Fibroblast of lung (primary cell): ENCODE data around the gene CYTL1. TPM values are rescaled to one million over a fixed set of nuclear protein-coding genes. Genes with fewer than 3 reads are reported as not detected.

Experiments used
- DNase-seq, 2 donors: peaks; one replicate each; pipeline versions ENCODE4 v3.0.0 to v3.0.0-alpha.2; 2010; ENCODE audit warnings: low read depth in 2 of 2
- H2AFZ ChIP-seq: 2 replicates; pipeline ENCODE4 v1.5.1; 2012; ENCODE audit warnings: low read length, control low read depth, inconsistent platforms
- H3K27ac ChIP-seq: 2 replicates; pipeline ENCODE4 v1.5.1; 2011; ENCODE audit warnings: low read length, control low read depth; ENCODE audit not compliant: insufficient read depth
- H3K27me3 ChIP-seq: 2 replicates; pipeline ENCODE4 v1.5.1; 2011; ENCODE audit warnings: mild to moderate bottlenecking, low read length; ENCODE audit not compliant: control insufficient read depth, insufficient read depth
- H3K36me3 ChIP-seq: 2 replicates; pipeline ENCODE4 v1.5.1; 2011; ENCODE audit warnings: low read length; ENCODE audit not compliant: control insufficient read depth, insufficient read depth
- H3K4me1 ChIP-seq: 2 replicates; pipeline ENCODE4 v1.5.1; 2011; ENCODE audit warnings: low read length; ENCODE audit not compliant: control insufficient read depth, insufficient read depth; ENCODE audit errors: extremely low read depth
- H3K4me2 ChIP-seq: 2 replicates; pipeline ENCODE4 v1.5.1; 2011; ENCODE audit warnings: low read length, control low read depth; ENCODE audit not compliant: insufficient read depth; ENCODE audit errors: extremely low read depth
- H3K4me3 ChIP-seq, 4 experiments: fragments of 200-600 bp in 1 of 4; sonication (generic) in 1 of 4; replicated peaks in 1 of 4; 2 replicates each; pipeline ENCODE4 v1.5.1; 2011 to 2016; ENCODE audit warnings: low read length in 4 of 4, low read depth in 3 of 4, mild to moderate bottlenecking in 3 of 4, control low read depth in 2 of 4, inconsistent platforms in 1 of 4, mixed read lengths in 1 of 4; ENCODE audit not compliant: insufficient read depth in 1 of 4; ENCODE audit errors: control extremely low read depth in 1 of 4
- H3K79me2 ChIP-seq: 2 replicates; pipeline ENCODE4 v1.5.1; 2012; ENCODE audit warnings: mild to moderate bottlenecking, low read length, inconsistent platforms; ENCODE audit not compliant: control insufficient read depth, insufficient read depth
- H3K9ac ChIP-seq: 2 replicates; pipeline ENCODE4 v1.5.1; 2011; ENCODE audit warnings: mild to moderate bottlenecking, low read length, control low read depth; ENCODE audit not compliant: insufficient read depth
- H3K9me3 ChIP-seq: 2 replicates; pipeline ENCODE4 v1.5.1; 2012; ENCODE audit warnings: low read depth, low read length; ENCODE audit not compliant: control insufficient read depth, insufficient read depth
- H4K20me1 ChIP-seq: 2 replicates; pipeline ENCODE4 v1.5.1; 2011; ENCODE audit warnings: low read length; ENCODE audit not compliant: control insufficient read depth, insufficient read depth; ENCODE audit errors: extremely low read depth
- EZH2 ChIP-seq: IDR thresholded peaks from 2 replicates; pipeline ENCODE4 v1.5.1; 2012; ENCODE audit warnings: low read length, control low read depth, mild to moderate bottlenecking; ENCODE audit errors: missing control alignments
- polyA plus RNA-seq, 2 donors: library from polyadenylated mRNA; depleted of rRNA in 1 of 2; stranded (reverse) in 1 of 2; unstranded in 1 of 2; fragments of >200 nt; gene quantifications; 2 replicates each; pipeline ENCODE4 v1.2.1, GENCODE V29; 2011 to 2012; ENCODE audit warnings: missing spikeins in 1 of 2
- total RNA-seq: library from RNA; depleted of rRNA; stranded (reverse); fragments of >200 nt; gene quantifications from 2 replicates; pipeline ENCODE4 v1.2.1, GENCODE V29; 2014
- TF ChIP-seq, protein P1 (sequence below), 2 donors: IDR thresholded peaks in 1 of 2; conservative IDR thresholded peaks in 1 of 2; 1 replicate in 1 of 2; 2 replicates in 1 of 2; pipeline ENCODE4 v1.5.1; 2011 to 2012; ENCODE audit warnings: low read length in 2 of 2, control low read depth in 1 of 2, inconsistent platforms in 1 of 2, low read depth in 1 of 2, mild to moderate bottlenecking in 1 of 2

CYTL1 gene
- total and polyA plus RNA-seq, 2 donors (not counting 1 experiment from before 2014, with no cell fraction given): 0.17 to 6.9 TPM

DNA sequence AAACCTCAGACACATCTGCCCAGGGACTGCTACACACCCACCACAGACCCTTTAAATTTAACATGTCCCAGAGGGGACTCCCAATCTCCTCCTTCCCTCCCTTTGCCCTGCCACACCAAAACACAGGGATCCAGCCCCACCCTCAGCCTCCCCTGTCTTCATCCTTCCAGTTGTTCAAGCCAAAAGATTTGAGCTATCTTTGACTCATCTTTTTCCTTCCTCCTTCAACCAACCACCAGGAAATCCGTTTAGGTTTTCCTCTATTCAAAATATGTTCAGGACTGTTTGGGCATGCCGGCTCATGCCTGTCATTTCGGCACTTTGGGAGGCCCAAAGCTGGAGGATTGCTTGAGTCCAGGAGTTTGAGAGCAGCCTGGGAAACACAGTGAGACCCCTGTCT lies 25.1 kb upstream of the CYTL1 start:
- no peaks in the 10 kb centered on the region for H4K20me1 ChIP-seq
- TF ChIP-seq, protein P1, sequence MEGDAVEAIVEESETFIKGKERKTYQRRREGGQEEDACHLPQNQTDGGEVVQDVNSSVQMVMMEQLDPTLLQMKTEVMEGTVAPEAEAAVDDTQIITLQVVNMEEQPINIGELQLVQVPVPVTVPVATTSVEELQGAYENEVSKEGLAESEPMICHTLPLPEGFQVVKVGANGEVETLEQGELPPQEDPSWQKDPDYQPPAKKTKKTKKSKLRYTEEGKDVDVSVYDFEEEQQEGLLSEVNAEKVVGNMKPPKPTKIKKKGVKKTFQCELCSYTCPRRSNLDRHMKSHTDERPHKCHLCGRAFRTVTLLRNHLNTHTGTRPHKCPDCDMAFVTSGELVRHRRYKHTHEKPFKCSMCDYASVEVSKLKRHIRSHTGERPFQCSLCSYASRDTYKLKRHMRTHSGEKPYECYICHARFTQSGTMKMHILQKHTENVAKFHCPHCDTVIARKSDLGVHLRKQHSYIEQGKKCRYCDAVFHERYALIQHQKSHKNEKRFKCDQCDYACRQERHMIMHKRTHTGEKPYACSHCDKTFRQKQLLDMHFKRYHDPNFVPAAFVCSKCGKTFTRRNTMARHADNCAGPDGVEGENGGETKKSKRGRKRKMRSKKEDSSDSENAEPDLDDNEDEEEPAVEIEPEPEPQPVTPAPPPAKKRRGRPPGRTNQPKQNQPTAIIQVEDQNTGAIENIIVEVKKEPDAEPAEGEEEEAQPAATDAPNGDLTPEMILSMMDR (conservative IDR thresholded peaks at IDR 0.05 in 1 of 2, IDR thresholded peaks at IDR 0.05 in 1 of 2; ENCODE audit: low read depth in 1 of 2, low read length in 2 of 2): no peak
- TF ChIP-seq EZH2: no peak
- H3K36me3 ChIP-seq: no peaks in the 10 kb centered on the region
- H3K27ac ChIP-seq: no peak overlapping the region
- H3K9ac ChIP-seq: no peak overlapping the region
- H3K4me3 ChIP-seq: no peak overlapping the region
- H3K4me2 ChIP-seq: no peak overlapping the region
- H3K27me3 ChIP-seq: peaks cover 2% of the 10 kb centered on the region
- no peaks in the 10 kb centered on the region for H3K4me1 ChIP-seq
- no peaks in the 10 kb centered on the region for H3K9me3 ChIP-seq
- no peaks in the 10 kb centered on the region for H3K79me2 ChIP-seq
- H2AFZ ChIP-seq: no peak overlapping the region
- DNase-seq: no peak

DNA sequence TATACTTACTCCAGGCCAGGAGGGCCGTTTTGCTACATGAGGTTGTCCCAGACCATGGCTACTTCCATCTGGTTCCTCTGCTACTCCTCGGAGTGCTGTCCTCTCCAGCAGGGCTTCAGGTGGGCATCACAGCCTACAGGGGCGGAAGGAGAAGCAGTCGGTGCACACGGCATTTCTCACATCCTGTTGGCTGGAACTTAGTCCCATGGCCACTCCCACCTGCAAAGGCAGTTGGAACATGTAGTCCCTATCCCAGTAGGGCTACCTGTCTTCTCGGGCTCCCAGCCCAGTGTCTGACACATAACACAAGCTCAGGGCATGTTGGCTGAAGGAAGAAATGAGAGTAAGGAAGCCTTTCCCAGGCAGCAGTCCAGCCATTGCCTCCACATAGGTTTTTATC lies 24.3 kb upstream of the CYTL1 start:
- no peaks in the 10 kb centered on the region for H4K20me1 ChIP-seq
- DNase-seq: no peak
- H3K9ac ChIP-seq: no peak overlapping the region
- no peaks in the 10 kb centered on the region for H3K4me1 ChIP-seq
- H3K9me3 ChIP-seq: no peaks in the 10 kb centered on the region
- no peaks in the 10 kb centered on the region for H3K36me3 ChIP-seq
- H3K79me2 ChIP-seq: no peaks in the 10 kb centered on the region
- peaks cover 2% of the 10 kb centered on the region for H3K27me3 ChIP-seq
- H2AFZ ChIP-seq: no peak overlapping the region
- no peak overlapping the region for H3K4me3 ChIP-seq
- no peak overlapping the region for H3K4me2 ChIP-seq
- H3K27ac ChIP-seq: no peak overlapping the region
- TF ChIP-seq, protein P1 (conservative IDR thresholded peaks at IDR 0.05 in 1 of 2, IDR thresholded peaks at IDR 0.05 in 1 of 2; ENCODE audit: low read depth in 1 of 2, low read length in 2 of 2): no peak
- no peak for TF ChIP-seq EZH2

DNA sequence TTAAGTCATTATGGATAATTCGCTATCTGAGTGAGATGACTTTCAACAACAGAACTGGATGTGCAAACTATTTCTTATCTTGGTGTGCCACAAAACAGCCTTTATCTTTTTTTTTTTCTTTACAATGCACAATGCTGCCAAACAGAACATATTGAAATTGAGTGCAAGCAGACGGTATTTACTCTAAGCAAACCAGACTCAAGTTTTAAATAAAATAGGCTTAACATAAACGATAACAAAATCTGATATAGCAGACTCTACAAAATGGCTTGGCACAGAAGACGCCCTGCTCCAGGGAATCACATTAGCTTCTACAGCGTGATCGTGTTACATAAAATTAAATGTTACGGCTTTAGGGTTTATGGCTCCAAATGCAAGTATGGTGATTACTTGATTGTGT lies 22.4 kb upstream of the CYTL1 start:
- Histone ChIP-seq H3K9ac (no peak overlapping the region), H3K27ac (no peak overlapping the region), H3K4me2 (no peak overlapping the region), H3K79me2 (no peaks in the 10 kb centered on the region), H4K20me1 (no peaks in the 10 kb centered on the region), H3K4me1 (peaks cover 12% of the 10 kb centered on the region), H3K9me3 (no peaks in the 10 kb centered on the region), H3K27me3 (peaks cover 2% of the 10 kb centered on the region), H3K36me3 (no peaks in the 10 kb centered on the region), H2AFZ (no peak overlapping the region), H3K4me3 (no peak overlapping the region)
- TF ChIP-seq, protein P1 (conservative IDR thresholded peaks at IDR 0.05 in 1 of 2, IDR thresholded peaks at IDR 0.05 in 1 of 2; ENCODE audit: low read depth in 1 of 2, low read length in 2 of 2): no peak
- no peak for DNase-seq
